ENCODE data around the gene ZC3H11A.
"Not testable (repeated sequence)": the region's sequence is repeated elsewhere in the genome, so short reads cannot be mapped to it uniquely, and the experiment has no call there.

Gene ZC3H11A

DNA sequence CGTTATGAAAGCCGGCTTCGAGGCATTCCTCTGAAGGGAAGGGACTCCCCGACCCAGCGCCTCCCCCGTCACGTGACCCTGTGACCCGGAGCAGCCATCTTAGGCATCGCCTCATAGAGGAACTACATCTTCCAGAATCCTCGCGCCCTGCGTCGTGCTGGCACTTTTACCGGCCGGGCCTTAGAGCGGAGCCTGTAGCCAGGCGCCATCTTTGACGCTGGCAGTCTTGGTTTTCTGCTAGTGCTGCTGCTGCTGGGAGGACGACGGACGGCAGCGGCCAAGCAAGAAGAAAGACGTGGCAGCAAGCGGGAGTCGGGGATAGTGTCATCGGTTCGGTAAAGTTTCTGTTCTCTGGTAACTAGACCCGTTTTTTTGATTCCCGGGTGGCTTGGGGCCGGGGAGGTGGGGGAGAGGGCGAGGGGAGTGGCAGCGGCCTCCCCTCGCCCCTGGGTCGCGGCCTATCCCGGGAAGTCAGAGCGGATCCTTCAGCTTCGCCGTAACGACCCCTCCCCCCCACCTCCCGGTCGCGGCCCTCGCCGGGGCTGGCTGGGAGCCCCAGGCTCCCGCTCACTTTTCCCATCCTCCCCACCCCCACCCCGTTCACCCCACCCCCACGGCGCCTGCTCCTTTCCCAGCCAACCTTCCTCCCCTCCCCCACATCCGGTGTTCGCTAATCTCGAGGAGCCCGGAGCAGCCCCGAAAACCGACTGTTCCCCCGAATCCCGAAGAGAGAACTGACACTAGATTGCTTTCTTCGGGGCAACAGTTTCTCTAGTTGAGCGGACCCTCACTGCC, at the start of gene ZC3H11A, which contains the start of gene ZBED6:
Gene ZC3H11A (plus strand): TSS at position 183 of the 795 bp plus-strand sequence. CDS start 21,448 bp downstream, outside the sequence.
Gene ZBED6 (plus strand): TSS at position 183 of the 795 bp plus-strand sequence. CDS start 1,900 bp downstream, outside the sequence.
- DNase-seq: peak; percentile 99

GRCh38 chr1:203746281-203746680, 49.1 kb upstream of the ZC3H11A start:
- DNase-seq: no peak

DNA sequence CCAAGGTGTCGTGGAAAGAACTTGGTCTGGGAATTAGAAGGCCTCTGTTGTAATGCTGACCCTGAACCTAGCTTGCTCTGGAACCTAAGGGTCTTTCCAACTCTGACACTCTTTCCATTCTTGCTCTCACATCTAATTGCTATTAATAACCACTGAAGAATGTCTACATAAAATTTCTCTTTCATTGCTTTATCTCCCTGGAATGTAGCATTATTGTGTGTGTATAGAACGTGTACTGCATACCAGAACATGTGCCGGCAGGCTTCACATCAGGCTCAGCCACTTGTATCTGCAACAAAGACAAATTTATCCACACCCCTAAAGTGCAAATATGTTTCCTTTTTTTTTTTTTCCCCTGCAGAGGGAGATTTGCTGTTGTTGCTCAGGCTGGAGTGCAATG, 44.4 kb upstream of the ZC3H11A start:
- DNase-seq: no peak

DNA sequence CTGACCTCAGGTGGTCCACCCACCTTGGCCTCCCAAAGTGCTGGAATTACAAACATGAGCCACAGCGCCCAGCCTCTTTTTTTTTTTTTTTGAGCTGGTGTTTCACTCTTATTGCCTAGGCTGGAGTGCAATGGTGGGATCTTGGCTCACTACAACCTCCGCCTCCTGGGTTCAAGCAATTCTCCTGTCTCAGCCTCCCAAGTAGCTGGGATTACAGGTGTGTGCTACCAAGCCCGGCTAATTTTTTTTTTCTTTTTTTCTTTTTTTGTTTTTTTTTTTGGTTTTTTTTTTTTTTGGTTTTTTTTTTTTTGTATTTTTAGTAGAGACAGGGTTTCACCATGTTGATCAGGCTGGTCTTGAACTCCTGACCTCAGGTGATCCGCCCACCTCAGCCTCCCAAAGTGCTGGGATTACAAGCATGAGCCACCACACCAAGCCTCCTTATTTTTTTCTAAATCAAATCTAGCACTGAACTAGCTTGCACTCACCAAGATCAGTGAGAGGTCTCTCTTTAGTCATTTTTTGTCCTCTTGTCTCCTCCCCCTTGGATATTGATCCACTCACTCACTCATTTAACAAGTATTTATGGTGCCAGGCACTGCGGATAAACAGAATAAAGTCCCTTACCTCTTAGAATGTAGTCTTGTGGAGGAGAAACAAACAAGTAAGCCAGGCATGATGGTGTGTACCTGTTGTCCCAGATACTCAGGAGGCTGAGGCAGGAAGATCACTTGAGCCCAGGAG, 43.6 kb upstream of the ZC3H11A start:
- not testable (repeated sequence) for DNase-seq

- DNase-seq: no peak
Measured at GRCh38 chr1:203754455-203754864, 41.0 kb upstream of the ZC3H11A start.

DNA sequence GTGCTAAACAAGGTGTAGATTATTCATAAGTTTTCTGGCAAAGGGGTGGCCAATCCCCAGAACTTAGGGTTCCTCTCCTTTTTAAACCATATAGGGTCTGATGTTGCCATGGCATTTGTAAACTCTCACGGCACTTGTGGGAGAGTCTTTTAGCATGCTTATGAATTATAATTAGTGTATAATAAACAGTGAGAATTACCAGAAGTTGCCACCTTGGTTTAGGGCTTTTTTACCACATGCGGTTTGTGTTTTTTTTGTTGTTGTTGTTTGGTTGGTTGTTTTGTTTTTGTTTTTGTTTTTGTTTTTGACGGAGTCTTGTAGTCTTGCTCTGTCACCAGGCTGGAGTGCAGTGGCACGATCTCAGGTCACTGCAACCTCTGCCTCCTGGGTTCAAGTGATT, 39.4 kb upstream of the ZC3H11A start:
- no peak for DNase-seq

- DNase-seq: not testable (repeated sequence)
Measured at GRCh38 chr1:203758749-203759148, 36.7 kb upstream of the ZC3H11A start.

DNA sequence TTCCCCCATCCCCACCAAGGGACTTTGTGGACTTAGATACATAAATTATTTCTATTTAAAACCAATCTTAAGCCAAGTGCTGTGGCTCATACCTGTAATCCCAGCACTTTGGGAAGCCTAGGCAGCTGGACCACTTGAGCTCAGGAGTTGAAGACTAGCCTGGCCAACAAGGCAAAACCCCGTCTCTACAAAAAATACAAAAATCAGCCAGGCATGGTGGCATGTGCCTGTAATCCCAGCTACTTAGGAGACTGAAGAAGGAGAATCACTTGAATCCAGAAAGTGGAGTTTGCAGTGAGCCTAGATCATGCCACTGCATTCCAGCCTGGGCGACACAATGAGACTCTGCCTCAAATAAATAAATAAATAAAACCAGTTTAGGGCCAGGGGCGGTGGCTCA, 34.9 kb upstream of the ZC3H11A start:
- no peak for DNase-seq

DNA sequence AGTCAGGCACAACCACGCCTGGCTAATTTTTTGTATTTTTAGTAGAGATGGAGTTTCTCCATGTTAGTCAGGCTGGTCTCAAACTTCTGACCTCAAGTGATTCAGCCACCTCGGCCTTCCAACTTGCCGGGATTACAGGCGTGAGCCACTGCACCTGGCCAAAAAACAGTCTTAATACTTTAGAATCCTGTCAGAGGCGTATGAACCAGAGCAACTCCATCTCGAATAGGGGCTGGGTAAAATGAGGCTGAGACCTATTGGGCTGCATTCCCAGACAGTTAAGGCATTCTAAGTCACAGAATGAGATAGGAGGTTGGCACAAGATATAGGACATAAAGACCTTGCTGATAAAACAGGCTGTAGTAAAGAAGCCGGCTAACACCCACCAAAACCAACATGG, 33.5 kb upstream of the ZC3H11A start:
- not testable (repeated sequence) for DNase-seq

DNA sequence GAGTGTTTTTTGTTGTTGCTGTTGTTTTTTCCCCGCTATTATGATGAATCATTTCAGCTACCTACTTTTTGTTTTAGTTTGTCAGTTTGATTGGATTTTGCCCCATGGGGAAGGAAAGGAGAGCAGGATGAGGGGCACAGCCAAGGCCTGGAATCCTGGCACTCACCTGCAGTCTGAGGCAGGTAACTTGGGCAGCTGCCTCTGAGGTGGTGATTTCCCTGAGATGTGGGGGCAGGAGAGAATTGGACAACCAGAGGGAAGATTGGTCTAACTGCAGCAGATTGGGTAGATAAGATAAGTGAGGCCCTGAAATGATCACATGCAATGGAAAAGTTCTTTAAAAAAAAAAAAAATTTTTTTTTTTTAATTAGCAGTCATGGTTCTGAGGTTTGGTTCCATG, 31.9 kb upstream of the ZC3H11A start:
- no peak for DNase-seq

GRCh38 chr1:203764105-203765028, 31.1 kb upstream of the ZC3H11A start:
- DNase-seq: no peak

DNA sequence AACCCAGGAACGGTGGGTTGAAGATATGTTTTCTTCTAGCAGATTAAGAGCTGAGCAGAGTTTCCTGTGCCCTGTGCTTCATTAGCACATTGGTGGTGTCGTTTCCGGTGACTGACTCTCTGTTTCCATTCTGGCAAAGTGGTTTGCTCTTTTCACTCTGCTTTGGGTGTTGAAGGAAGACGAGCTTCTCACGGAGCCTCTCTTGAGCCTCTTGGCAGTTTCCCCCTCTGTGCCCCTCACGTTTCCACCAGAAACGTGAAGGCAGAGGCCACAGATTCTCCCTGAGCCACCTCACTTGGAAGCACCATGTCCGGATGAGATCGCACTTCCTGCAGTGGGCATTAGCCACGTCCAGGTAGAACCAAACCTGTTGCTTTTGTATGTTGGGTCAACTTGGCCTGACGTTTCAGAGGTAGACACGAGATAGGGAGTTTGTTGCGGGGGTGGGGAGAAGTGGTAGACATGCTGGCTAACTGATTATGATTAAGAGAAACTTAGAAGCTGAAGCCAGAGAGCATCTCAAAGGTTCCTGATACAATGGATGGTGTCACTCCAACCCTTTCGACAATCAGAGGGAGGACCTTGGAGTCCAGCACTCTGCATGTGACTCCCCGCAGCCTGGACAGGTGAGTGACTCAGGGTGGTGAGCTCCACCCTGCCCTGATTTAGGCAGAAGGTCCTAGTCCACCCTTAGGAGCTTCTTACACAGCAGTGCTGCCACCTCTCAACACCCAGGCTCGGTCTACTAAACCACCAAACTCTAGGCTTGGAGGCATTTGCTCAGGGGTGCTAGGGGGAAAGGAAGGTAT, 30.2 kb upstream of the ZC3H11A start, which contains the start of gene LAX1:
Gene LAX1 (plus strand): TSS at position 155 of the 809 bp plus-strand sequence. CDS start 383 bp downstream, at position 538.
- DNase-seq: no peak

GRCh38 chr1:203768256-203768655, 27.2 kb upstream of the ZC3H11A start:
- no peak for DNase-seq

DNA sequence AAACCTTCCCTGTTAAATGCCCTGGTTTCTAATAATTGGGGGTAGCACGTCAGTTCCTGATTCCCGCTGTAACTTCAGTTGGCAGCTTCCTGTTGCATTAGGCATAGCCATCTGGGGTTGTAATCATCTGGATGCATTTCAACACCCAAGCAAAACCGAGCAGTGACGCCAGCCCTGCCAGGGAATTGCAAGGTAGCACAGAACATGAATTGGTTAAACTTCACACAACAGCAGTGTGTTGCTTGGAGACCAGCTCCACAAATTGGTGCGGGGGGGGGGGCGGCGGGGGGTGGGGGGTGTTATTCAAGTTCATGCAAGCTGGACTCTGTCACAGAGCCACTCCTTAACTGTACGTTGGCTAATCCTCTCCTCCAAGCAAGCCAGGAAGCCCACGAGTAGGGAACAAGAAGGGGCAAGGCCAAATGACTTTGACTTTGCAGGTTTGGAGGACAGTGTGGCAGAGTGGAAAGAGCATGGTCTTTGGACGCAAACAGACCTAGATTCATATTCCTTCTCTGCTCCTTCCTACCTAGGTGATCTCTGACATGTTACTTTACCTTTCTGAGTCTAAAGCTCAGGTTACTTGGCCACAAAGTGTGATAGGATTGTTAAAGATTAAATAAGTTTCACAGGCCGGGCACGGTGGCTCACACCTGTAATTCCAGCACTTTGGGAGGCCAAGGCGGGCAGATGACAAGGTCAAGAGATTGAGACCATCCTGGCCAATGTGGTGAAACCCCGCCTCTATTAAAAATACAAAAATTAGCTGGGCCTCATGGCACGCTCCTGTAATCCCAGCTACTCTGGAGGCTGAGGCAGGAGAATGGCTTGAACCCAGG, 25.7 kb upstream of the ZC3H11A start:
- DNase-seq: peak; percentile 47 to 74

DNA sequence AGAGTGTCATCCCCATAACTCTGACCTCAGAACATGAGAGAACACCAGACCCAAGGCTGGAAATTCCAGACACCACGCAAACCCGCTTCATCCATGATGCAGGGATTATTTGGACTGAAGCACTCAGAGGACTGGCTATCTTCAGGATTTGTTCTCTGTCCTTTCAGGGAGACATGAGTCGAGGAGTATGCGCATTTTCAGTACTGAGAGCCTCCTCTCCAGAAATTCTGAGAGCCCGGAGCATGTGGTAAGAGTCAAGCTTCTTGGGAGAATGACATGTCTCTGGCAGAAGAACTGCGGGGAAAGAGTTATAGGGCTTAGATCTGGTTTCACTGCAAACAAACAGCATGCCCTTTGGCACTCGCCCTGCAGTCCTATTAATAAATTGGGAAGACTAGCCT, 23.5 kb upstream of the ZC3H11A start:
- no peak for DNase-seq

DNA sequence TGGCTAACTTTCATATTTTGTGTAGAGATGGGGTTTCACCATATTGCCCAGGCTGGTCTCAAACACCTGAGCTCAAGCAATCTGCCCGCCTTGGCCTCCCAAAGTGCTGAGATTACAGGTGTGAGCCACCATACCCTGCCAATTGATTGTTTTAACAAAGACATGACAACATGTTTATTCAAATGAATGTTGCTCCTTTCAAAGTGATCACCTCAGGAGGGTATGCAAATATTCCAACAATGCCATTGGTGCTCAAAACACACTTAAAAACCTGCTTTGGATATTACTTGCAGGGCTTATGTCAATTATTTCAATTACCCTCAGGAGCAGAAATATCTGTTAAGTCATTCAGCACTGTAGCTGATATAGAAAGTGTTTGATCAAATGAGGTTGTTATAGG, 22.6 kb upstream of the ZC3H11A start:
- DNase-seq: no peak

DNA sequence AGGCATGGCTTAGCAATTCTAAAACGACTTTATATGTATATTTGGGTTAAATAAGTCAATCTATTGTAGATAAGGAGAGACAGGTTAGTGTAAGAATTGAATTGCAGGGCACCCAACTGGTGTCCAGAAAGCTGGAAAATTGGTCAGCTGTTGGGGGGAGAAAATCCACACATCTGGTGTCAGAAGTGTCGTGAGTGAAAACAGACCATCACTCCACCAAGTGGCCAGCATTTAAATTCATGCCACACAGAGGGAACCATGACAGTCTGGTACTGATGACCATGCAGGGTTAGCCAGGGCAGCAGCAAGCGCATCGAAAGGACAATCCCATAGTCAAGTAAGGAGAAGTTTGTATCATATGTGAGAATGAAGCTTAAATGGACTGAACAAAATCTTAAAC, 18.8 kb upstream of the ZC3H11A start:
- DNase-seq: no peak

DNA sequence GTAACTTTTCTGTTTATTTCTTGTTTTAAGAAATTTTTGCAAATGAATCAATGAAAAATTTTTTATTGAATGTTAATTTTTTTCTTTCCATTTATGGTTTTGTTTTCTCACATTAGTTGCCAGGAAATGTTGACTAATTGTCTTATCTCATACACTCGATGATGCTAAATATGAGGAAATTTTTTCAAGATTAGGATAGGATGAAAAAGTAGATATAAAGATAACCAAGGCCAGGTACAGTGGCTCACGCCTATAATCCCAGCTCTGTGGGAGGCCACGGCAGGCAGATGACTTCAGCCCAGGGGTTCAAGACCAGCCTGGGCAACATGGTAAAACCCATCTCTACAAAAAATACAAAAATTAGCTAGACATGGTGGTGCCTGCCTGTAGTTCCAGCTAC, 17.8 kb upstream of the ZC3H11A start:
- no peak for DNase-seq

DNA sequence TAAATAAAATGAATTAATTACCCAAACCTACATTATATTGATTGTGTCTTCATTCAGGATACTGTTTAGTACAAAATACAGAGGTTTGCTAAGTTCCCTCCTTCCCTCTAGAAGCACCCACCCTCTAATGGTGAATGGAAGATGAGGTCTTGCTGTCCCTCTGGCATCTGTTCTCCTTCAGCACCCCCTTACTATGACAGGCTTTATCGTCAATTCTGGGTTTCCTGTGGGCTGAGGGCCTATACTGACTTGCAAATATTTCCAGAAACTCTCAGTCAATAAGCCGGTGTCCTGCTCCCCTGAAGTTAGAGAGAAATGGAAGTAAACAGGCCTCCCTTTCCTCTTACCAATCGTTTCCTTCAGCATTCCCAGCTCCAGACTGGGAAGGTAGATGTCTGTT, 17.3 kb upstream of the ZC3H11A start:
- DNase-seq: no peak

- no peak for DNase-seq
Measured at GRCh38 chr1:203778789-203779188, 16.6 kb upstream of the ZC3H11A start.

DNA sequence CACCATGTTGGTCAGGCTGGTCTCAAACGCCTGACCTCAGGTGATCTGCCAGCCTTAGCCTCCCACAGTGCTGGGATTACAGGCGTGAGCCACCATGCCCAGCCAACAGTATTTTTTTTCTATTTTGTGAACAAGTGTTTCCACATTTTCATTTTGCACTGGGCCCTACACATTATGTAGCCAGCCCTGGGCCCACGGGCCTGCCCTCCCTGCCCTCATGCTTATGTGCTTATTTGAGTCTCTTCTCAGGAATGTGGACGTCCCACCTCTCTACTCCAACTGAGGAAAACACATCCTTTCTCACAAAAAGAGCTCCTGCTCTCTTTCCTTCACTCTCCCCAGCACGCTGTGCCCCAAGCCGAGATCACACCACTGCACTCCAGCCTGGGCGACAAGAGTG, 13.5 kb upstream of the ZC3H11A start:
- DNase-seq: no peak
